Osteoblast (primary cell): ENCODE results near the gene ASTN2. TPM values are rescaled to one million over a fixed set of nuclear protein-coding genes. Genes with fewer than 3 reads are reported as not detected.

ENCODE experiments used
- DNase-seq: peaks from one replicate; pipeline ENCODE4 v3.0.0; 2011; ENCODE audit warnings: low spot score, mixed read lengths; ENCODE audit not compliant: insufficient read length; ENCODE audit errors: missing footprints
- H2AFZ ChIP-seq: 2 replicates; pipeline ENCODE4 v1.6.0; 2011; ENCODE audit warnings: mild to moderate bottlenecking, low read length
- H3K27ac ChIP-seq: 2 replicates; pipeline ENCODE4 v1.5.1; 2011; ENCODE audit warnings: mild to moderate bottlenecking, low read depth, low read length, moderate library complexity
- H3K27me3 ChIP-seq: 2 replicates; pipeline ENCODE4 v1.6.0; 2012; ENCODE audit warnings: mild to moderate bottlenecking, control low read depth, inconsistent platforms, low read length, moderate library complexity; ENCODE audit not compliant: insufficient read depth
- H3K36me3 ChIP-seq: 2 replicates; pipeline ENCODE4 v1.5.1; 2011; ENCODE audit warnings: mild to moderate bottlenecking, low read length, control low read depth, moderate library complexity; ENCODE audit not compliant: insufficient read depth
- H3K4me1 ChIP-seq: 2 replicates; pipeline ENCODE4 v1.5.1; 2011; ENCODE audit warnings: mild to moderate bottlenecking, low read length, control low read depth, moderate library complexity; ENCODE audit not compliant: insufficient read depth
- H3K4me2 ChIP-seq: 2 replicates; pipeline ENCODE4 v1.6.0; 2011; ENCODE audit warnings: mild to moderate bottlenecking, low read length; ENCODE audit not compliant: insufficient read depth
- H3K4me3 ChIP-seq: fragments of 200-600 bp; sonication (generic); 3 replicates; pipeline ENCODE4 v1.5.1; 2012; ENCODE audit warnings: mild to moderate bottlenecking, low read length, inconsistent platforms; ENCODE audit not compliant: insufficient read depth
- H3K79me2 ChIP-seq: 2 replicates; pipeline ENCODE4 v1.6.0; 2012; ENCODE audit warnings: mild to moderate bottlenecking, low read length, control low read depth, inconsistent platforms; ENCODE audit not compliant: insufficient read depth
- H3K9me3 ChIP-seq: 2 replicates; pipeline ENCODE4 v1.5.1; 2011; ENCODE audit warnings: low read depth, low read length, control low read depth
- H4K20me1 ChIP-seq: 2 replicates; pipeline ENCODE4 v1.6.0; 2012; ENCODE audit warnings: mild to moderate bottlenecking, low read length, control low read depth; ENCODE audit not compliant: insufficient read depth
- total RNA-seq: library from RNA; depleted of rRNA; stranded (reverse); fragments of >200 nt; gene quantifications from 2 replicates; pipeline ENCODE4 v1.2.3, GENCODE V29; 2012
- TF ChIP-seq, protein P1 (sequence below): IDR thresholded peaks from 2 replicates; pipeline ENCODE4 v1.5.1; 2011; ENCODE audit warnings: mild to moderate bottlenecking, low read depth, low read length, moderate library complexity; ENCODE audit errors: extremely low read depth

The ASTN2 gene
- total RNA-seq, 1 donor = 4.7 TPM

DNA sequence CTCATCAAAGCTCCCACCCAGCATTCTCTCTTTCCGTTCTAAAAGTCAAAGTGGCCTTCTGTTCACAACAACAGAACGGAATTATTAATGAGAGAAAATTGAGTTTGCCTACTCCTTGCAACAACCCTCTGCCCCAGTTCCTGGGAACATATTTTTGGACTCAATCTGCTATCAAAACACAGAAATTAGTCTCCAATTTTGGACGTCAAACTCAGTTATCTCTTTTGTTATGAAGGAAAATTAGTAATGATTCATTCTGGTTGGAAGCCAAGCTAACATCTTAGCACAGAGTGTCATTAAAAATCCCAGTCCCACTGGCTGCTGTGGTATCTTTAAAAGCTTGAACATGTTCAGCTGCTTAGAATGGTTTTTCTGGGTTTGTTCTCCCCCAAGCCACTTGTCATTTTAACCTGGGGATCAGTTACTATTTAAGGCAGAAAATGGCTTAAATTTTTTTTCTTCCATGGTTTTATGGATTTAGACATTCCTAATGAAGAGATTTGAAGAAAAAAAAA lies 384.5 kb downstream of the ASTN2 start:
- no peaks in the 10 kb centered on the region for H3K4me1 ChIP-seq
- no peaks in the 10 kb centered on the region for H3K36me3 ChIP-seq
- no peak overlapping the region for H3K4me2 ChIP-seq
- no peak for DNase-seq
- H4K20me1 ChIP-seq = no peaks in the 10 kb centered on the region
- TF ChIP-seq, protein P1, sequence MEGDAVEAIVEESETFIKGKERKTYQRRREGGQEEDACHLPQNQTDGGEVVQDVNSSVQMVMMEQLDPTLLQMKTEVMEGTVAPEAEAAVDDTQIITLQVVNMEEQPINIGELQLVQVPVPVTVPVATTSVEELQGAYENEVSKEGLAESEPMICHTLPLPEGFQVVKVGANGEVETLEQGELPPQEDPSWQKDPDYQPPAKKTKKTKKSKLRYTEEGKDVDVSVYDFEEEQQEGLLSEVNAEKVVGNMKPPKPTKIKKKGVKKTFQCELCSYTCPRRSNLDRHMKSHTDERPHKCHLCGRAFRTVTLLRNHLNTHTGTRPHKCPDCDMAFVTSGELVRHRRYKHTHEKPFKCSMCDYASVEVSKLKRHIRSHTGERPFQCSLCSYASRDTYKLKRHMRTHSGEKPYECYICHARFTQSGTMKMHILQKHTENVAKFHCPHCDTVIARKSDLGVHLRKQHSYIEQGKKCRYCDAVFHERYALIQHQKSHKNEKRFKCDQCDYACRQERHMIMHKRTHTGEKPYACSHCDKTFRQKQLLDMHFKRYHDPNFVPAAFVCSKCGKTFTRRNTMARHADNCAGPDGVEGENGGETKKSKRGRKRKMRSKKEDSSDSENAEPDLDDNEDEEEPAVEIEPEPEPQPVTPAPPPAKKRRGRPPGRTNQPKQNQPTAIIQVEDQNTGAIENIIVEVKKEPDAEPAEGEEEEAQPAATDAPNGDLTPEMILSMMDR = no peak
- no peaks in the 10 kb centered on the region for H3K27me3 ChIP-seq
- H3K79me2 ChIP-seq = no peaks in the 10 kb centered on the region
- H3K4me3 ChIP-seq = no peak overlapping the region
- no peak overlapping the region for H3K27ac ChIP-seq
- no peak overlapping the region for H2AFZ ChIP-seq
- H3K9me3 ChIP-seq = no peaks in the 10 kb centered on the region

DNA sequence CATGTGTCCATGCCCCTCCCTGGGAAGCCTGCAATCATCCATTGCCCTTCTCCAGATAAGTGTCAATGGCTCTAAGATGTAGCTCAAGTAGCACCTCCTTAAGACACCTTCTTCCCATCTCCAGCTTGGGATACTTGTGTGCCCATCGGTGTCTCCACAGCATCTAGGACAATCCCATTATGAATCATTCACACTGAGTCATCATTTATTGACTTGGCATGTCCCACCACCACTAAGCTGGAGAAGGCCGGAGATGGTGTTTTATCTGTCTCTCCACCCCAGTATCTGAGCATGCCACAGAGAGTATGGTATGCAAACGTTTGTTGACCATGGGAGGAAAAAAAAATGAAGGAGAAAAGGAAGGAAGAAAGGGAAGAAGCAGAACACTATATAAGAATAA lies 385.5 kb downstream of the ASTN2 start:
- H2AFZ ChIP-seq = no peak overlapping the region
- no peaks in the 10 kb centered on the region for H3K9me3 ChIP-seq
- H3K27me3 ChIP-seq = no peaks in the 10 kb centered on the region
- TF ChIP-seq, protein P1 = no peak
- H3K36me3 ChIP-seq = no peaks in the 10 kb centered on the region
- no peak overlapping the region for H3K27ac ChIP-seq
- H3K4me3 ChIP-seq = no peak overlapping the region
- no peaks in the 10 kb centered on the region for H3K79me2 ChIP-seq
- no peaks in the 10 kb centered on the region for H4K20me1 ChIP-seq
- H3K4me2 ChIP-seq = no peak overlapping the region
- no peak for DNase-seq
- no peaks in the 10 kb centered on the region for H3K4me1 ChIP-seq

DNA sequence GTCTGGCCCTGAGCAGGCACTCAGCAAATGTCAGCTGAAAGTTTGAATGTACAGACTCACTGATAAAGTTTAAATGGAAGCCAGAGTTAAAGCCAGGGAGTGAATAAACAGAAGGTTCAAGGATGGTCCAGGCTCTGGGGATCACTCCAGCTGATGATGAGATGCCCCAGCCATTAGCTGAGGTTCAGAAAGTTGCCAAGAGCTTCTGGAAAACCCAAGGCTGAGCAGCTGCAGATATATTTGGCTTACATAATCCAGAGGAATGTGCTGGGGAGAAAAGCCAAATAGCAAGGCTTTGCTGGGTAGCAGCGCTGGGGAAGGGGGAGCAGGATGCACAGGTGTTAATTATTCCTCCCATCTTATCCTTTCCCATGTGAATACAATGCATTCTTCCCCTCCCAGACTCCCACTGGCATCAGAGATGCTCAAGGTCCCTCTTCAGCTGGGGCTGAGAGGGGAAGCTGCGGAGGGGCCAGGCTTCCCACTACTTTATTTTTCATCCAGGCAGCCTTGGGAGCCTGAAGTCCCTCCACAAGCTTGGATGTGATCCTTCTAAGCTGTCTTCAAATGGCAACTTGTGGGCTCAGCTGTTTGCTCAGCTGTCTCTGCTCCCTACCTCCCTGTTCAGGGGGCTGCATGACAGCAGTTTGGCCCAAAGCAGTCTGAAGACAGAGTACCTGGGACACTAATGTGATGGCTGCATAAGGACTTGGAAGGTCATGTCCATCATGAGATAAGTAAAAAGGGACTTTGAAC lies 386.6 kb downstream of the ASTN2 start:
- Histone ChIP-seq H3K79me2 (no peaks in the 10 kb centered on the region), H3K4me3 (no peak overlapping the region), H4K20me1 (no peaks in the 10 kb centered on the region), H3K36me3 (no peaks in the 10 kb centered on the region), H3K4me2 (no peak overlapping the region), H3K27me3 (no peaks in the 10 kb centered on the region), H3K4me1 (no peaks in the 10 kb centered on the region), H3K27ac (no peak overlapping the region), H3K9me3 (no peaks in the 10 kb centered on the region), H2AFZ (no peak overlapping the region)
- TF ChIP-seq, protein P1 = no peak
- no peak for DNase-seq

DNA sequence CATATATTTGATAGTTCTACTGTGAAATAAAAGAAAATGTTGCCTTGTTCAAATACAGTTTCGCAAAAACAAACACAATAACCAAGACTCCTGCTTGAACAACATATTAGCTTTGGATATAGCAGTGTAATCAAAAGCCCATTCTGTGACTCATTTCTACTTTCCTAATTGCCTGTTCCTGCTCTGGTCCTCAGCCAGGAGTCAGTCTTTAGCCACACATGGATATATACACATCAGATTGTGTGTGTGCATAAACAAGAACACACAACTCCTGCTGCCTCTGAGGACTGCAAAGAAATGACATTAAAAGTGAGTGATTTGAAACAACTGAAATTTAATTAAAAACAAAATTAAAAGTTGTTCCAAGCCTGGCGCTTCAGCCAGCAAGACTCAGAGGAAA lies 393.0 kb downstream of the ASTN2 start:
- Histone ChIP-seq H3K36me3 (no peaks in the 10 kb centered on the region), H4K20me1 (no peaks in the 10 kb centered on the region), H3K79me2 (no peaks in the 10 kb centered on the region), H3K4me1 (no peaks in the 10 kb centered on the region), H3K9me3 (no peaks in the 10 kb centered on the region), H3K4me2 (no peak overlapping the region), H2AFZ (no peak overlapping the region), H3K27me3 (no peaks in the 10 kb centered on the region), H3K4me3 (no peak overlapping the region), H3K27ac (no peak overlapping the region)
- DNase-seq = no peak
- TF ChIP-seq, protein P1 = no peak
